ENCODE measurements around the gene GCNA. TPM values are rescaled to one million over a fixed set of nuclear protein-coding genes. Genes with fewer than 3 reads are reported as not detected.

Gene GCNA
- total RNA-seq, 1 donor from 2014 or later: 9.1 TPM

DNA sequence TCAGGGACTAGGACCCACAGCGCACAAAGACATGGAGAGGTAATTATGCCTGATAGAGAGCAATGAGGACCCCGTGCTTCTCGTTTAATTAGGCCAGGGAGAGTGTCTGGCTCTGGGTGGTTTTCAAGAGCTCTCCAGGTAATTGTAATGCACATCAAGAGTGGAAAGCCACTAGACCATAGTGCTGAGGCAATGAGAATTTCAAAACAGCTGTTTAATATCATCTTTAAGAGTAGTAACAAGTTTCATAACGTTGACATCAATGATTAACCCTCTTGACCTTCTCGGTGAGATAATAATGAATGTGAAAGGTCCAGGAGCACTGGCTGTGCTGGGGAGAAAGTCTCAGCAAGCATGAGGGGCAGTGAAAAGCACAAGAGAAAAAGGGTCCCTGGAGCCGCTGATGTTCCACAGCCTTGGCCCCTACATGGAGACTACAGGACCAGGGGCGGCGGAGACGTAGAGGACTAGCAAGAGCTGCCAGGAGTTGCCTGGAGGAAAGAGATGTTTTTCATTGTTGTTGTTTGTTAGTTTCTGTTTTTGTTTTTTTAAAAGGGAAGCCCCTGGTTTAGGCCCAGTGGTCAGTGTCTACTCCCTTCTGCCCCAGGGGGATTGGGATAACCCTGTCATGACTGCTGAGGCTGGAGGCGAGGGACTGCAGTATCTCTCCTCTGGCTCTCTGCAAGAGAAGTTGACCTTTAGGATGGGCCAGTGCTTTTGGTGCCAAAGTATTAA, 54.9 kb downstream of the GCNA start:
- H3K27me3 ChIP-seq: no peaks in the 10 kb centered on the region
- no peak for TF ChIP-seq POLR2AphosphoS5 (IDR thresholded peaks at IDR 0.05; ENCODE audit: insufficient read depth in 1 of 2, low read depth in 1 of 2)
- no peaks in the 10 kb centered on the region for H3K4me1 ChIP-seq
- H3K4me3 ChIP-seq: no peak overlapping the region
- no peak overlapping the region for H3K27ac ChIP-seq
- DNase-seq (ENCODE audit: extremely low spot score in 2 of 2): no peak
- no peaks in the 10 kb centered on the region for H3K36me3 ChIP-seq
- no peaks in the 10 kb centered on the region for H3K9me3 ChIP-seq
- intact Hi-C loops (cut with DNase I): no loop called here

DNA sequence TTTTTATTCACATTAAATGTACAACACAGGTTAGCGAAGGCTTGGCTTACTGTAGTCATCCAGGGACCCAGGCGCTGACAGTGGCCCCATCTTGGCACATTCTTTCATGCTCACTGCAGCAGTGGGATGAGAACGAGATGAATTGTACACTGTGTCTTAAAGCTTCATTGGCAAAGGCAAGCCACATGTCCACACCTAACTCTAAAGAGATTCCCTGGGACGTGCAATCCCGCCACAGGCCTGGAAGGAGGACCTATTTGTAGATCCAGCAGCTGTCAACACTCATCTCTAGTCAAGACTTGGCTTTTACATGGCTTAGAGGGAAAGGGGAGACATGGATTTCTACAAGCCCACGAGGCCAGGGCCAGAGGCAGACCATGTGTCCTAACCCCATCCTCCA, 56.1 kb downstream of the GCNA start:
- TF ChIP-seq POLR2A (IDR thresholded peaks at IDR 0.05): no peak
- no peak for TF ChIP-seq CTCF (IDR thresholded peaks at IDR 0.05)
- no peaks in the 10 kb centered on the region for H3K4me1 ChIP-seq
- H3K36me3 ChIP-seq: no peaks in the 10 kb centered on the region
- no peak overlapping the region for H3K27ac ChIP-seq
- H3K4me3 ChIP-seq: no peak overlapping the region
- DNase-seq (ENCODE audit: extremely low spot score in 2 of 2): no peak
- intact Hi-C loops (cut with DNase I): no loop called here
- no peaks in the 10 kb centered on the region for H3K9me3 ChIP-seq
- H3K27me3 ChIP-seq: no peaks in the 10 kb centered on the region

DNA sequence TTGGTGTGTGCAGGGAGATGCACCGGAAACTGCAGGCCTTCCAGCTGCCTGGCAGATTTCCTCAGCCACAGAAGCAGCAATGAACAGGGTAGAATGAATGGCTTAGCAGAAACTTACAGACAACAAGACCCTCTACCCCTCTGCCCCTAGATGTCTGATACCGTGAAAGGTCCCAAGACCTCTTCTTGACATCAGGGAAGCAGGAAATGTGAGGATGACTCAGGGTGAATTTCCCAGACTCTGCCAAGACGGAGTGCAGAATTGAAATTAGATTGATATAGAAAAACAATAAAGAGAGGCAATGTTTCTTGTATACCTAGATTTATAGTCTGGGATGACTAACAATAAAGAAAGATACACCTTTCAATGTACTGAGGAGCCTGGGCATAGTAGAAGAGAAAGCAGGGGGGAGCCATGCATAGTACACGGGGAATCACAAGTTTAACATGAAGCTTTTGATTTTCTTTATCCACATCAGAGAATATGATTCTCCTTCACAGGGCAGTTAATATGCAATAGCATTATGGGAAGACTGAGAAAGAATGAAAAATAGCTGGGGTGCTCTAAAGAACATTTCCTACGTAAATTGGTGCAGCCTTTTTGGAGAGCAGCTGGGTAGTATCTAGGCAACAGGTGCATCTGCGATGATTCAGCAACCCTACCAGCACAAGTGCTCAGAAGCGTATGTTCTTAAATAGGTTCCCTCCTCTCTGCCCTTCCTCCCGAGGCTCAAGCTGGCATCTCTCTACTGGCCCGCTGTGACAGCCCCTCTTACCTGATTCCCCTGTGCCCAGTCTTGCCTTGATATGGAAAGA, 58.4 kb downstream of the GCNA start:
- H3K27ac ChIP-seq: no peak overlapping the region
- no peak for TF ChIP-seq CTCF (IDR thresholded peaks at IDR 0.05)
- no peak for TF ChIP-seq POLR2A (IDR thresholded peaks at IDR 0.05)
- TF ChIP-seq POLR2AphosphoS5 (IDR thresholded peaks at IDR 0.05; ENCODE audit: insufficient read depth in 1 of 2, low read depth in 1 of 2): no peak
- no peak overlapping the region for H3K4me3 ChIP-seq

DNA sequence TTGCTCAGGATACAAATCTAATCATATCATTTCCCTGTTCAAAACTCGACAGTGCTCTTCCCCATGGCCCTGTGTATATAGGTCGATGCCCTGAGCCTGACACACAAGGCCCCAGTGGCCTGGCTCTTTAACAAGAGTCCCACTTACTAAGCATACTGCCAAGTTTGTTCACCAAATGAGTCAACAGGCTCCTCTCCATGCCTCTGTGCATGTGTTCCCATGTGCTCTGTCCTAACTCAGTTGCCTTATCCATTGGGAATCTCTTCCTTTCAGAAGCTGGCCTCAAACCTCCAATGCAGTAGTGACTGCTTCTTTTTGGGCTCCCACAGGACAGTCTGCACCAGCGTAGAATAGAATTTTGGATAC, 59.0 kb downstream of the GCNA start:
- H3K4me3 ChIP-seq: no peak overlapping the region
- no peak overlapping the region for H3K27ac ChIP-seq
- no peaks in the 10 kb centered on the region for H3K27me3 ChIP-seq
- no peaks in the 10 kb centered on the region for H3K36me3 ChIP-seq
- no peak for DNase-seq (ENCODE audit: extremely low spot score in 2 of 2)
- TF ChIP-seq CTCF (IDR thresholded peaks at IDR 0.05) (no peak), POLR2A (IDR thresholded peaks at IDR 0.05) (no peak)
- H3K4me1 ChIP-seq: no peaks in the 10 kb centered on the region
- intact Hi-C loops (cut with DNase I): no loop called here
- H3K9me3 ChIP-seq: no peaks in the 10 kb centered on the region

More for the DNA sequence above, 58.4 kb downstream of the GCNA start:
- no peaks in the 10 kb centered on the region for H3K4me1 ChIP-seq
- H3K27me3 ChIP-seq: no peaks in the 10 kb centered on the region
- H3K36me3 ChIP-seq: no peaks in the 10 kb centered on the region
- DNase-seq (ENCODE audit: extremely low spot score in 2 of 2): no peak
- H3K9me3 ChIP-seq: no peaks in the 10 kb centered on the region
- intact Hi-C loops (cut with DNase I): no loop called here

- TF ChIP-seq POLR2AphosphoS5 (IDR thresholded peaks at IDR 0.05; ENCODE audit: insufficient read depth in 1 of 2, low read depth in 1 of 2) (no peak), CTCF (IDR thresholded peaks at IDR 0.05) (no peak), POLR2A (IDR thresholded peaks at IDR 0.05) (no peak)
- Histone ChIP-seq H3K27ac (no peak overlapping the region), H3K9me3 (no peaks in the 10 kb centered on the region), H3K4me1 (no peaks in the 10 kb centered on the region), H3K27me3 (no peaks in the 10 kb centered on the region), H3K36me3 (no peaks in the 10 kb centered on the region), H3K4me3 (no peak overlapping the region)
- intact Hi-C loops (cut with DNase I): no loop called here
- no peak for DNase-seq (ENCODE audit: extremely low spot score in 2 of 2)
Measured at GRCh38 chrX:71637848-71638247, 59.6 kb downstream of the GCNA start.
